HG02973 (cell line): ENCODE data around the gene ZNF154.

Source experiments
- ATAC-seq: cut with Tn5 transposase; IDR thresholded peaks from one replicate; pipeline ENCODE4 v1.9.1; 2021; ENCODE audit warnings: moderate library complexity; ENCODE audit not compliant: unreplicated experiment

The ZNF154 gene

GRCh38 chr19:57682226-57682766 is 26.7 kb downstream of the ZNF154 start:
- ATAC-seq, result no peak

GRCh38 chr19:57675881-57676280 is 33.1 kb downstream of the ZNF154 start:
- no peak for ATAC-seq

- no peak for ATAC-seq
Observed at GRCh38 chr19:57672466-57672865, 36.5 kb downstream of the ZNF154 start.

DNA sequence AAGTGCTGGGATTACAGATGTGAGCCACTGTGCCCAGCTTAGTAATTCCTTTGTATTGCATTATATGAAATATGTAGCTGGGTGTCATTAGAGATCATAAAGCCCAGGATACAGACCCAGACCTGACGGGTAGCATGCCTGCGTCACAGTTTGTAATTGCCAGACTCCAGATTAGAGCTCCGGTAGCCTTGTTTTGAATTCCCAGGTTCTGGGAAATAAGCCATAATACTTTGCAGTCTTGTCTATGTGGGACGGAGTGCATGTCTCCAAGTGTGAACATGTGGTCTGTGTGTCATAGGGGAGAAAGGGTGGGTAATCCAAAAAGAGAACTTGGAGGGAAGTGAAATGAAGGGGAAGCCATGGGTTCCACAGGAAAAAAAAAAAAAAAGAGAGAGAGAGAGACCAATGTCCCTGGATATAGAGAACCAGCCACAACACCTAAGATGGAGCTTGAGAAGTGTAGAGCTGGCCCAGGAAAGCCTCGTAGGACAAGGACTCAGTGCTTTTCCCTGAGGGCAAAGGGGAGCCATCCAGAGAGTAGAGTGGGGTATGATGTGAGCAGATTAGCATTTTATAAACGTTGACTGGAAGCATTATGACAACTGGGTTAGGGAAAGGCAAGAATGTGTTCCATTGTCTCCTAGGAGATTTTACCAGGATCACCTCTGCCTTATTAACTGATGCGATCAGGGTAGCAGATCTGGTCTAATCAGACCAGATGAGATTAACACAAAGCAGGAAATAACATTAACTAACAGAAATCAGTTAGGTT is 37.7 kb downstream of the ZNF154 start:
- ATAC-seq, result no peak

- ATAC-seq, result no peak
Observed at GRCh38 chr19:57668635-57669034, 40.4 kb downstream of the ZNF154 start, which contains the start of gene ZSCAN4. TSS of gene ZSCAN4 (plus strand) at chr19:57668935. CDS start at chr19:57676146, 7,211 bp downstream.

- ATAC-seq, result no peak
Observed at GRCh38 chr19:57667228-57667627, 41.8 kb downstream of the ZNF154 start.

GRCh38 chr19:57665261-57665806 is 43.7 kb downstream of the ZNF154 start:
- ATAC-seq, result no peak

DNA sequence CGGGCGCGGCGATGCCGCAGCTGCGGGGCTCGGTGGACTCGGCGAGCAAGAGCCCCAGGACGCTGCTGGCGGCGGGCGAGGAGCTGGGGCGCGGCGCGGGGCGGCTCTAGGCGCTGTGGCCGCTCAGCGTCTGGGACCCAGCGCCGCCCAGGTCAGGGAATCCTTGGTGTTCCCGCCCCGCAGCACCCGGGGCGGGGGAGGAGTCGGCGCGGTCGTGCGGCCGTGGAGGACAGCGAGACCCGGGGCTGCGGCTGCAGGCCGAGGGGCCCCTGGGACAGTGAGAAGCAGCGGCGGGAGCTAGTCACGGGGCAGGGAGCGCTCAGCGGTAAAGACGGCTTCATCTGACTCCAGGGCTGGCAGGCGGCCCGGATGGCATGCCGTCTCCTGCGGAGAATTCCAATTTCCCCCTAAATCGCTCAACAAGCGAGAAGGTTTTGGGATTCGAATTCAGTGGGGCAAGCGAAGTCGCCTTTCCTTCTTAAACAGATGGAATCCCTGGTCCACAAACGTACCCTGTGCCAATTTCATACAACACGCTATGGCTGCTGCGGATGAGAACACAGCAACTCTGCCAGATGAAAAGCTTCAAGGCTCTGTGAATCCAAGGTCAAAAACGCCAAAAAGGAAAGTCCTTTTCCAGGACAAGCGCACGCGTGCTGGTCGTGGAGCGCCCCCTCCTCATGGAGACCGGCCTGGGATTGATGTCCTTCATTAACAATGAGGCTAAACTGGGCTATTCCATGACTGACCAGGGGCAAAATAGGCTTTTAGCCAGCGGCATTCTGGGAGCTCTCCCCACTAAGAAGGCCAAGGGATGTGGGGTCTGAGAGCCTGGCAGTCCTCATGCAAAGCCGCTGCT is 44.5 kb downstream of the ZNF154 start:
- no peak for ATAC-seq

GRCh38 chr19:57656346-57656745 is 52.7 kb downstream of the ZNF154 start:
- ATAC-seq, result no peak

- no peak for ATAC-seq
Observed at GRCh38 chr19:57655443-57655842, 53.6 kb downstream of the ZNF154 start.

DNA sequence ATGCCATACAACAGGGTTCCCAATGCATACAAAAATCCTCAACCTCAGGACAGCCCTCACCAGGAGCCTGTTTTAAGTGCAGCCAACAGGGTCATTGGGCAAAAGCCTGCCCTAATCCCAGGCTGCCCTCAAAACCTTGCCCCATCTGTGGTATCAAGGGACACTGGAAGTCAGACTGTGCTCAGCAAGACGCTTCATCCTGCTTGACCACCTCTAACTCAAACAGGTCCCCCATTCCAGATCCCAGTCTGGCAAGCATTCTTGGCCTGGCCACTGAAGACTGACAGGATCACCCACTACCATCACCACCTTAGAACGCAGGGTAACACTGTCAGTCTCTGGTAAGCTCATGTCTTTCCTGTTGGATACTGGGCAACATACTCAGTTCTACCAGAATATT is 55.3 kb downstream of the ZNF154 start:
- ATAC-seq, result no peak

GRCh38 chr19:57651654-57651996 is 57.4 kb downstream of the ZNF154 start:
- ATAC-seq, result no peak

- no peak for ATAC-seq
Observed at GRCh38 chr19:57648331-57649003, 60.5 kb downstream of the ZNF154 start.
